ENCODE results near the gene CLDND2.

The CLDND2 gene

DNA sequence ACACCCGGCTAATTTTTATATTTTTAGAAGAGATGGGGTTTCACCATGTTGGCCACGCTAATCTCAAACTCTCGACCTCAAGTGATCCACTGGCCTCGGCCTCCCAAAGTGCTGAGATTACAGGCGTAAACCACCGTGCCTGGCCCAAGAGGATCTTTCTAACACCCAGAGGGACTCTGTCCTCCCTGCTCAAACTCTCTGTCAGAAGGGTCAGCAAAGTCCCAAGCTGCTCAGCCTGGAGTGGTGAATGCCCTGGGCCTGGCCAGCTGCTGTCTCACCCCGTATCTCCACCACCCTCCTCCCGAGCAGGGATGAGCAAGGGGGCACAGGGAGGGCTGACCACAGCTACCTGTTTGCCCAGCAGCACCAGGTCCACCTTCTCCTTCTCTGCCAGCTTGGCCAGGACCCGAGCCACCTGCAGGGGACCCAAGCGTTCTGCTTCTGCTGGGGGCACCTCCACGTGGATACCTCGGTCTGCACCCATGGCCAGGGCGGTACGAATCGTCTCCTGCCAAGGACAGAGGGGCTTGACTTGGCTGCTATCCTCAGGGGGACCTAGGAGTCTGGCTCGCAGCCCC lies 15.9 kb downstream of the CLDND2 start:
- no peak for DNase-seq

DNA sequence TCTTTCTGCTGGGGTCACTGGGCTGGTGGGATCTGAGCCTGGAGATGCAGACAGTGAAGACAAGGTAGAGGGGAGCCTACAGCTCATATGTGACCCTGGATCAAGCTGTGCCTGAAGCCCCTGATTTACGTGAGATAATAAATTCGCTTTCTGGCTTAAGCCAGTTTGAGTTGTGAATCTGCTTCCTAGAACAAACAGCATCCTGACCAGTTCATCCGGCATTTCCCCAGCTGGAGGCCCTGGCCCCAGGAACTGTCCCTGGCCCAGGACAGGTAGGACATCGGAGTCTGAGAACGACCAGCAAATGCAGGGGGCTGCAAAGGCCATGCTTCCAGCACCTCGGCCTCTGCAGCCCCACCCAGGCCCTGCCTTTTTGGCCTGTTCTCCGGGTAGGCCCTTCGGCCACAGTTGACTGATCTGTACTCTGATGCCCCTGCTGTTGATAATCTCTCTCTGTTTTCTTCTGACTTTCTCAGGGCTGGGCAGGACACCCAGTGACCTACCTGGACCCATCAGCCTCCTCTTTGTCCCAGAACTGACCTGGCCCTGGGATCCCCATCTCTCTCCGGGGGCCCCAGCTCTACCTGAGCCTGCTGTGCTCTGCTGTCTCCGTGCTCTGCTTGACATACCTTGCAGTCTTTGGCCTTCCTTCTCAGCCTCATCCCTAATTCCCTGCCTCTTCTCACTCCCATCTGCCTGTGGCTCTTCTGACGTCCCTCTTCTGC lies 17.4 kb downstream of the CLDND2 start:
- no peak for DNase-seq

DNA sequence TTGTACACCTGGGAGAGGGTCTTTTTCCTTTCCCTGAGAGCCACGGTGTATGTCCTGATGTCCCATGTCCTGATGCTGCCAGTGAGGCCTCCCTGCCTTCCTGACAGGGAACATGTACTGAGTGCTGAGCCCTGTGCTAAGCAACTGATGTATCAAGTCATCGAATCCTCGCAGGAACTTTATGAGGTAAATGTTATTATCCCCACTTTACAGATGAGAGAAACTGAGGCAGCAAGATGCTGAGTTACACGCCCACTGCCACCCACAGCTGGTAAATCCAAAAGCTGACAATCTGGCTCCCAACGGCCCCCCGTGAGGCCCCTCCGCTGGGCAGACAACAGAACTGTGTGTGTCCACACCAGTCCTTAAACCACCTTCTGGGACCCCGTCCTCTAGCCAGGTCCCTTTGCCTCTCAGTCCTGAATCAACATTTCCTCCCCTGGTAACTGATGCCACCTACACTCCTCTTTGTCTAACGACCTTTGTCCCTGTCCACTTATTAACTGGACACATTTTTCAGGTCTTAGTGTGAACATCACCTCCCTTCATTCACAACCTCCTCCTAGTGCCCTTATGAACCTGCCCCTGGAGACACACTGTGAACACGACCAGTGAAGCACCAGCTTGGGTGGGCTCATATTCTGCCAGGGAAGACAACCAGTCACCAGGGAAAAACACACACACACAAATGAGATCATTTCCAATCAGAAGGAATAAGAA lies 21.4 kb downstream of the CLDND2 start:
- no peak for DNase-seq

DNA sequence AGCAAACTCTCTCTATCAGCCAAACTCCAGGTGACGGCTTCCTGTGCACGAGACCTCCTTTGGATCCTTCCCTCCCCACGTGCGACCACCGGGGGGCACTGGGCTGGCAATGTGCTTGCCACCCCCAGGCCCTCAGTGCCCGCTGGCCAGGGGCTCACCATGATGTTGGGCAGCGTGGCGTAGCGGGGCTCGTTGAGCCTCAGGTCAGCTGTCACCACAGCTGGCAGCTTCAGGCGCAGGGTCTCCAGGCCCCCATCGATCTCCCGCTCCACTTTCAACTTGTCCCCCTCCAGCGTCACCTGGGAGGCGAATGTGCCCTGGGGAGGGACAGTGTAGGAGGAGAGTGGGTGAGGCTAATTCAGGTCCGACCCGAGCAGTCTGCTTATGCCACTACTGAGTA lies 22.1 kb downstream of the CLDND2 start:
- DNase-seq, result no peak

DNA sequence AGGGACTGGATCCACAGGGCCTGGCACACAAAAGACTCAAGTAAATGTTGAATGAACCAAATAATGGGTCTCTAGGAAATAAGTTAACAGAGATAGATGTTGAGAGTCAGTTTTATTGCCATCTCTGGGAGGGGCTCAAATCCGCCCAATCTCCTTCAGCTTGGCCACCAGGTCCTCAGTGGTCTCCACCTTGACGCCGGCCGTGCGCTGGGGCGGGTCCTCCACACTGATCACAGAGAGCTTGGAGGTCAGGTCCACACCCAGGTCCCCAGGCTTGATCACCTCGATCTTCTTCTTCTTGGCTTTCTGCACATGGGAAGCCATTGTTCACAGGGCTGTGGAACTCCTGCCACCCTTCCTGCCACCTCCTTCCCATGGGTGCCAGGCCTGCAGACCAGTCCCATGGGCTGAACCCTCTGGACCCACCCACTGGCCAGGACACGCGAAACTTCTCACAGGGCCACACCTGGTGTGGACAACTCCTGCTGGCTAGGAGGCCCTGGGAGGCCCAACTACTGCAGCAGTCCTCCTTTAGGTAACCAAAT lies 23.7 kb downstream of the CLDND2 start:
- no peak for DNase-seq

DNA sequence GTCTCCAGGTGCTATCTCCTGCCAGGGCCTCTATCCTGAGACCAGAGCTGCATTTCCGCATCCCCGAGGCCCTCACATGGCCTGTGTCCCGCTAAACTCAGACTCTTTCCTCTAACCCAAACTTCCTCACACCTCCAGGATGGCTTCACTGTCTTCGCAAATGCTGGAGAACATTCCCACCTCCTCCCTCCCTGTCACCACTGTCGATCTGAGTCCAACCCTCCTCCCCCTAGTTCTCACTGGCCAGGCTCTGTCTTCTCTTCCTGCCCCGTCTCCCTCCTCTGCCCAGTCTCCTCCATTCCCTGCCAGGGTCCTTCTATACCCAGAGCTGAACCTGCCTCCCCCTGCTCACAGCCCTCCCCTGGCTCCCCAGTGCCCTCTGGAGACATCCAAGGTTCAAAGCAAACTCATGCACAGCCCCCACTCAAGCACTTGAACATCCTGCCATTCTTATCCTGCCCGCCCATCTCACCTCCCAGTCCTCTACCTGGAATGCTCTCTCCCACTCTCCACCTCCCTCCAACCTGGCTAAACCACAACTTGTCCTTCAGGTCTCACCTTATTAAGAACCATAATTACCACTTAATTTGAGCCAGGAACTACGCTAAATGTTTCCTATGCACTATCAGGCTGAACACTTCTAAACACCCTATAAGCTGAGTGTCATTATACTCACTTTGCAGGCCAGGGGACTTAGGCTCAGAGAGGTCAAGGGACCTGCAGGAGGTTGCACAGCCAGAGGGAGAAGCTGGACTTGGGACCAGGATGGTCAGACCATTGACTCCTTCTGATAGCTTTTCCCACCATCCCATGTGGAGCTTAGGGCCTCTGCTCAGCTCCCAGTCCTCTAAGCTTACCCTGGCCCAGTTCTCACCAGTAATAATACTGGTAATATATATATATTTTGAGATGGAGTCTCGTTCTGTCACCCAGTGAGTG lies 25.9 kb downstream of the CLDND2 start:
- no peak for DNase-seq

DNA sequence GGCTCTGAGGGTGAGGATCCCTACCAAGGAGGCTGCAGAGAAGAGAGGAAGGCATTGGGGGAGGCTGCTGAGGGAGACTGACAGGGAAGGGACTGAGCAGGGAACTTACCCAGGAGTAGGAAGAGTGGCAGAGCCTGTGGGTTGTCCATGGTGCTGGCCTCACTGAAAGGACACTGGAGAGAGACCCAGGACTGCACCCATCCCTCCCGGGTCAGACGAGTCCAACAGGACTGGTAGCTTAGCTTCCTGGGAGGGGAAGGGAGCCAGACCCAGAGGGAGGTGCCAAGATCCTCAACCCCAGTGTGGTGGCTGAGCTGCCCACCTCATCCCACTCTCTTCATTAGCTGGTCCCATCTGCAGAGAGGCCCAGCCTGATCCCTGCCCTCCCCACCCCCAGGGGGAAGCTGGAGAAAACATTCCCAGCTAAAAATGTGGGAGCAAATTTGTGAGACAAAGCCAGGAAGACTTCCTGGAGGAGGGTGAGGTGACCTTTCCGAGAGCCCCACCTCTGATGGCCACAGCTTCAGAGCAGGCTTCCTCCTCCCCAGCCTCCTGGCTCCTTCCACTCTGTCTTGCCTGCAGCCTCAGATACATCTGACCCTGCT lies 26.7 kb downstream of the CLDND2 start, which contains the start of gene VSIG10L:
VSIG10L (minus strand) TSS at position 164 of the 605 bp plus-strand sequence; CDS start at position 149, 15 bp downstream.
- no peak for DNase-seq

DNA sequence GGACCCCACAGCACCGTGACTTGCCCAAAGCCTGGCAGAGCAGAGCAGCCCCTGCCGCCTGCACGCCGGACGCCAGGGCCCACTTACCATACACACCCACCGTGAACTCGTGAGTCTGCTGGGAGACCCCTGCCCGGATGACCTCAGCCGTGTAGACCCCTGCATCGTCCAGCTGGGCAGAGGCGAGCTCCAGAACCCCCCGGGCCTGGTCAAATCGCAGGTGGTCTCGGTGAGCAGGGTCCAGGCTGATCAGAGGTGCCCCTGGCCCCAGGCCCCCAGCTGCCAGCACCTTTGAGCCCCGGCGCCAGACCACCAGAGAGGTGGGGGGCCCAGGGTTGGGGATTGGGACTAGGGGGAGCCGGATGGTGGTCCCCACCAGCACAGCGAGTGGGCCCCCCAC lies 27.7 kb downstream of the CLDND2 start:
- no peak for DNase-seq

DNA sequence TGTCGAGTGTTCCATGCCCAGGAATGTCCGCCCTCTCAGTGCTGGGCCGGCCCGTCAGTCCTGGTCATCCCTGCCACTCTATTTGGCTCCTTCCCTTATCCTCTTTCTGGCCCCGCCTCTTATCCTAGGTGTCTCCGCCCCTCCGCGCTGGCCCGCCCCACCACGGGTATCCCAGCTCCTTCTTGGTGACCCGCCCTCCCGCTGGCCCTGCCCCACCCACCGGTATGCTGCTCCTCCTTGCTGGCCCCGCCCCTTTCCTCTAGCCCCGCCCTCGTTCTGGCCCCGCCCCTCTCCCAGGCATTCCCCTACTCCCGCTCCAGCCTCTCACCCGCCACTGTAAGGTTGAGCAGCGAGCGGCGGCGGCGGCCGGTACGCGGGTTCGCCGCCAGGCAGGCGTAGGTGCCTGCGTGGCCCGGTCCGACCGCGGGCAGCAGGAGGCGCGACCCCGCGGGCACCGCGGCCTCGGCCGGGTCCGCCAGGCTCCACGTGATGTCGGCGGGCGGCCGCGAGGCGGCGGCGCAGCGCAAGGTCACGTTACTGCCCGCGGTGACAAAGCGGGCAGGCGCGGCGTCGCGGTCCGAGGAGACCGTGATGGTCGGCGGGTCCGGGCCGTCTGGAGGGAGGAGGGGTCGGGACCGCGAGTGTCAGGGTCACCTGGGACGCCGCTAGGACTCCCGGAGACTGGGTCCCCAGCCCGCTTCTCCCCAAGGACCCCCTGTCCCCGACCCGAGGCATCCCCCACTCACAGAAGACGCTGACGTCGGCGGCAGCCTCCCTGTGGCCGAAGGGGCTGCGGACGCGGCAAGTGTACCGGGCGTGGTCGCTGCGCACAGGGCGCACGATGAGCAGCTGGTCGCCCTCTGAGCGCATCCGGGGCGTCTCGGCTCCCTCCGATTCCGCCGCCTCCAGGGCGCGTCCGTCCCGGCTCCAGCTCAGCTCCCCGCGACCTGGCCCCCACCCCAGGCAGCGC lies 28.8 kb downstream of the CLDND2 start:
- DNase-seq, result peak; percentile 92

DNA sequence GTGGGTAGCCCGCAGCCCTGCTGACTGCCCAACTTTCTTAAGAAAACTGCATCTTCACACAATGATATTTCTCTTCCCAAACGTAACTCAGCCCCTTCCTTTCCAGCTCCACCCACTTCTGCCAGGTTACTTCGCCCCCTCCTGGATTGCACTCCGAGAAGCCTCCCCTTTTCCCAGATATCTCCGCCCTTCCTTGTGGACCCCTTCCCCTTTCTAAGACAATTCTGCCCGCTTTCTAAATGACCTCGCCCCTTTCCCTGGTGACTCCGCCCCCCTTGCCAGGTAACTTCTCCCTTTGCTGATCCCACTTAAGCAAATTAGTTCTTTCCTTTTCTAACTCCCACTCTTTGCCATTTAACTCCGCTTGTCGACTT lies 29.5 kb downstream of the CLDND2 start:
- DNase-seq, result no peak

DNA sequence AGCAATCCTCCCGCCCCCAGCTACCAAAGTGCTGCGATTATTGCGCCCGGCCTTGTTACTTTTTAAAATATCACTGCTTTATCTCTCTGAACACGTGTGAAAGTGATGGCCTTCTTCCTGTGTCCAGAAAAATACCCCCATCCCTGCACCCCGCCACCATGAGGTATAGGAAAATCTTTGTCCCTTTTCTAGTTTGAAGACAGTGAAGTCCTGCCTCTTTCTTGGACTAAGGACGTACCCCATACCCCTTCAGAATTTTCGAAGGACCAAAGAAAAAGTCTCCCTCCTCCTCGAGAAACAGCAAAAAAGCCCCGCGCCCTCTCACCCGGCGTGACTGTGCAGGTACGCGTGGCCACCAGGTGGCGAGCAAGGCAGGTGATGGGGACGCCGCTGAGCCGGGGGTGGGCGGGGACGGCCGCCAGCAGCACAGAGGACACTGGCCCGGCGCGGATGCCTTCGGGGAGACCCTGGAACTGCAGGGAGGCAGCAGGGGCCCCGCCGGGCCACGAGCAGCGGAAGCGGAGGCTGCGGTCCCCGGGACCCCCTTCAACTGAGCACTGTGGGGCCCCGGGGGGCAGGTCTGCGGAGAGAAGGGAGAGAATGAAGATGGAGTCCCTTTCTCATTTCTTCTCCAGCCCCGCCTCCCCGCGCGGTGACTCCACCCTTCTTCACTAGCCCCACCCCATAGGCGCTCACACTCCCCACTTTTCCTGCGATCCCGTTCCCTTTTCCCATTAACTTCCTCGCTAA lies 30.1 kb downstream of the CLDND2 start:
- peak; percentile 90 for DNase-seq

DNA sequence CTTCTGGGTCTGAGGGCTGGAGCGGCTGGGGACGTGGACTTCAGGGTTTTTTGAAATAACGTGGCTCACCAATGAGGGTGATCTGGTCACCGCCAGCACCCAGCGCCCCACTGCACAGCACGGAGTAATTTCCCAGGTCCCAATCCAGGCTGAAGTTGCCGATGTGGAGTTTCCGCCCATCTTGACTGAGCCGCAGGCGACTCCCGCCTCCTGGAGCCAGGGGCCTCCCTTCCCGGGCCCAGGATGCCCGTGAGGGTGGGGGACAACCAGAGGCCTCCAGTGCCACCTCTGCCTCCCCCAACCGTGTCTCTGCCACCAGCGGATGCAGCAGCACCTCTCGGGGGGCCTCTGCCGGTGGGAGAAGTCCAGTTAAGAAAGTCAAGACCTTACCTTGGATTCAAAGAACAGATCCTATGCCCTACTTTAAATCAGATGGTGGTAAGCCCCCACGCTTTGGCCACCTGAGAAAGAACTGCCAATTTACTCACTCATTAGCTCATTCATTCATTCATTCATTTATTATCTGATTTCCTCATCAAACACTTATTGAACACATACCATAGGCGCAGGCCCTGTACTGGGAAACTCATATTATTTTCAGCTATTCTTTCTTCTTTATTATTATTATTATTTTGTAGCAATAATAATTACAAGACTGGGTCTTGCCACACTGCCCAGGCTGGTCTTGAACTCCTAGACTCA lies 30.8 kb downstream of the CLDND2 start:
- no peak for DNase-seq

DNA sequence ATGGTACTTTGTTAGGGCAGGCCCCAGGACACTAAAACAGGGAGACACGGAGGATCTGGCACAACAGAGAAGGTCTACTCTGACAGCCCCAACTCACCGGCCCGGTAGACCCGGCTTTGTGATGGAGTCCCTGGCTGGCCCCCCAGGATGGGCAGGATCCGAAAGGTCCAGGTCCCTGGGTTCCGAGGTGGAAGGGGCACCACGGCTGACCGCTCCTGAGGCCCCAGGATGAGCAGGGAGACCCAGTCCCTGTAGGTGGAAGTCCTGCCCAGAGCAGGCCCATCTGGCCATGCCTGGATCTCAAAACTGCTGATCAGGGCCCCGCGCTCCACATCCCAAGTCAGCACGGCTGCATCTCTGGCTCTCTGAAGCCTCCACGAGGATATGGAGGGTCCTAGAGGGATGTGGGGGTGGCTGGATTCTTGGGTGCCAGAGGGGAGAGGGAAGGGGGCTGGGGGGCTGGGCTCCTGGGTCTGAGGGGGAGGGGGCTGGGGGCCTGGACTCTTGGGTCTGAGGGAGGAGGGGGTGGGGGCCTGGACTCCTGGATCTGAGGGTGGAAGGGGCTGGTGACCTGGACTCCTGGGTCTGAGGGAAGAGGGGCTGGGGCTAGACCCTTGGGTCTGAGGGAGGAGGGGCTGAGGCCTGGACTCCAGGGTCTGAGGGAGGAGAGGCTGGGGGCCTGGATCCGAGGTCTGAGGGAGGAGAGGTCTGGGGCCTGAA lies 31.5 kb downstream of the CLDND2 start:
- DNase-seq, result no peak

DNA sequence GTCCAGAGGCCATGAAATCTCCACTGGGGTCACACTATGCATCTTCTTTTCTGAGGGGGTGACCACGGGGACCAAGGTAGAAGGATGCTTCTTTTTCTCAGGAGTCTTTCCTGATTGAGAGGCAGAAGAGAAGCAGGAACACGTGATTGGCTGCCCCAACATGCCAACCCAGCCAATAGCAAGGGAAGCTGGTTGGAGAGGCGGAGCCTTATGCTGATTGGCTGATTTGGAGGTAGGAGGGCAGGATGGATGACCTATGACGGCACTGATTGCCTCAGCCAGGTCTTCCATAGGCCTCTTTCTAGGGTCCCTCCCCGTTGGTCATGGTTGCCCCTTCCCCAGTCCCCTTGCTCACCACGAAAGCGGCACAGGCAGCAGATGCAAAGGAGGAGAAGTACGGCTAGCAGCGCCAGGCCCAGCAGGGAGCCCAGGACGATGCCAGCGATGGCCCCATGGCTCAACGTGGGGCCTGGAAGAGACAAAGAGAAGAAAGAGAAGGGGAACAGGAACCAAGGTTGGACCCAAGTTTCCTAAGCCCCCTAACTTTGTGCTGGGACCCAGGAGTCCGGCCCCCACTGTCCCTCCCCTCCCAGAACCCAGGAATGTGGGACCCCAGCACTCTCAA lies 34.9 kb downstream of the CLDND2 start:
- no peak for DNase-seq

DNA sequence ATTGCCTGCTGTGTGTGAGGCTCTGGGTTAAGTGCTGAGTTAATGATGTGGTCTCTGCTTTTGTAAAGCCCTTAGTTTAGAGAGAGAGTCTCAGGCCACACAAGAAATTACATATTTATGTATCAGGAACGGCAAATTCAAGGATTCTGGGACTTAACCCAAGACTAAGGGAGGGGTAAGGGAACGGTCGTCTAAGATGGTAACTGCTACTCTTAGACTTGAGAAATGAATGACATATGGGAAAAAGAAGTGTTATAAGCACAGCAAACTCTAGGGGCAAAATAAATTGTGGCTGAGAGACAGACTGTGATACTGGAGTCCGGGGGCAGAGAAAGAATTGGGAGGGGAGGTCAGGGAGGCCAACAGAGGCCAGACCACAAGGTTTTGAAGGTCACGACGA lies 37.1 kb downstream of the CLDND2 start:
- DNase-seq, result no peak

DNA sequence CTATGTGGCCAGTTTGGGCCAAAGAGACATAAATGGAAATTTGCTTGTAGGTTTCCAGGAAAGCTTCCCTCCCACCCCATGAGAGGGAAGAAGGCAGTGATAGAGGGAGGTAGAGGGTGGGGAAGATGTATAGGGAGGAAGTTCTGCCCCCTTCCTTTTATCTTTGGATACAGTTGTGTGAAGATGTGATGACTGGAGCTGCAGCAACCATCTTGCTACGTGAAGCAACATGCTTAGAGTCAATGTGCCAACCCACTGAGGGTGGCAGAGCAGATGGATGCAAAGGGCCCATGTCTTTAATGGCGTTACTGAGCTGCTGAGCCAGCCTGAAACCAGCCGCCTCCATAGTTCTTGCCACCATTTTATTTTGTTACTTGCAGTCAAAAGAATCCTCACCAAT lies 37.6 kb downstream of the CLDND2 start:
- no peak for DNase-seq

DNA sequence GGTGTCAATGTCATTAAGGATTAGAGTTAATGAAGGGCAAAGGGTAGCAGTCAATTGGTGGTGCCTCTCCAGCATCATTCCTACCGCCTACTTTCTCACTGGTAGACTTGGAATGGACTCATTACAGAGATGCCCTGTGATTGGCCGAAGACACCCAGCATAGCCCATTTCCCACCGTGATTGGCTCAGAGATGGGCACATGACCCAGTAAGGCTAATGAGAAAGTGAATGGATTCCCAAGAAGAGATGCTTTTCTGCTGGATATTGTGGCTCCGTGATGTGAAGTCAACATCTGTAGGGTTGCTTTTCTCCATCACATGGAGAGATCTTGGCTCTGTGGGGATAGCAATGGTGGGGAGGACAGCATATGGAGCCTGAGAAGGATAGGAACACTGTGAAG lies 38.4 kb downstream of the CLDND2 start:
- no peak for DNase-seq

DNA sequence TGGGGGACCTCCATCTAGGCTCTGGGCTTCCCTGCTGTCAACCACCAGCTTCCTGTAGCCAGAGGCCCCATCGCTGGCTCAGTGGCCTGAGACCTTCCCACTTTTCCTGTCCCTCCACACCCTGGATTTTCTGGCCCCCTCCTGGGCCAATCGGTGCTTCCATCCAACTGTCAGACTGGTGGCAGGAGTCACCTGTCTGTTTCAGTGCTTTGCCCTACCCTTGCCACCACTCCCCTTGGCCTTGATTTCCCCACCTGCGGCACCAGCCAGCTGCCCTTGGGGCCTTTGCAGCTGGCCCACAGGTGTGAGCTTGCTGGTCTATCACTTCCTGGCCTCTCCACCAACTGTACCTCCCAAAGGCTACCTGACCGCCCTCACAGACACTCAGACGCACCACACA lies 39.4 kb downstream of the CLDND2 start:
- DNase-seq, result no peak

Data from stimulated activated CD4-positive, alpha-beta T cell treated with anti-CD3 and anti-CD28 coated beads, Interleukin-4, amount 100 ng/mL, for 1 hour (primary cell).